Measurements from ENCODE around the gene PLEKHA6.

Gene PLEKHA6

GRCh38 chr1:204188959-204189639, 170.6 kb downstream of the PLEKHA6 start:
- Histone ChIP-seq H3K9me2 (replicated peaks; ENCODE audit: control insufficient read depth, low read length) (no peaks in the 10 kb centered on the region), H3K27ac (ENCODE audit: low read depth, low read length) (no peak overlapping the region), H3K4me1 (ENCODE audit: control insufficient read depth, low read length) (no peaks in the 10 kb centered on the region), H3K79me2 (ENCODE audit: control insufficient read depth, low read length) (no peaks in the 10 kb centered on the region), H3K4me2 (ENCODE audit: low read length) (no peak overlapping the region), H3K27me3 (ENCODE audit: control insufficient read depth, low read length) (peaks cover 56% of the 10 kb centered on the region), H3K36me3 (ENCODE audit: control insufficient read depth, low read length) (no peaks in the 10 kb centered on the region), H3F3A (ENCODE audit: control insufficient read depth, insufficient read depth) (no peaks in the 10 kb centered on the region), H4K20me1 (ENCODE audit: control insufficient read depth, insufficient read depth, low read depth, low read length) (no peaks in the 10 kb centered on the region), H3K4me3 (ENCODE audit: low read length) (no peak overlapping the region), H3K9me3 (ENCODE audit: control insufficient read depth, insufficient read depth, low read length) (no peaks in the 10 kb centered on the region)
- TF ChIP-seq EZH2phosphoT487 (IDR thresholded peaks at IDR 0.05; ENCODE audit: borderline replicate concordance, low read length) (no peak), CTCF (IDR thresholded peaks at IDR 0.05; ENCODE audit: low read depth, low read length, poor library complexity, severe bottlenecking) (no peak)

- Histone ChIP-seq H3K4me1 (ENCODE audit: control insufficient read depth, low read length) (no peaks in the 10 kb centered on the region), H3K9me2 (replicated peaks; ENCODE audit: control insufficient read depth, low read length) (no peaks in the 10 kb centered on the region), H3K4me2 (ENCODE audit: low read length) (no peak overlapping the region), H3K36me3 (ENCODE audit: control insufficient read depth, low read length) (no peaks in the 10 kb centered on the region), H3K79me2 (ENCODE audit: control insufficient read depth, low read length) (no peaks in the 10 kb centered on the region), H3F3A (ENCODE audit: control insufficient read depth, insufficient read depth) (no peaks in the 10 kb centered on the region), H3K27ac (ENCODE audit: low read depth, low read length) (no peak overlapping the region), H3K9me3 (ENCODE audit: control insufficient read depth, insufficient read depth, low read length) (no peaks in the 10 kb centered on the region), H3K27me3 (ENCODE audit: control insufficient read depth, low read length) (peaks cover 39% of the 10 kb centered on the region), H3K4me3 (ENCODE audit: low read length) (no peak overlapping the region), H4K20me1 (ENCODE audit: control insufficient read depth, insufficient read depth, low read depth, low read length) (no peaks in the 10 kb centered on the region)
- TF ChIP-seq EZH2phosphoT487 (IDR thresholded peaks at IDR 0.05; ENCODE audit: borderline replicate concordance, low read length) (no peak), CTCF (IDR thresholded peaks at IDR 0.05; ENCODE audit: low read depth, low read length, poor library complexity, severe bottlenecking) (no peak)
Observed at GRCh38 chr1:204186597-204186996, 173.1 kb downstream of the PLEKHA6 start.

- Histone ChIP-seq H3K27me3 (ENCODE audit: control insufficient read depth, low read length) (peaks cover 6% of the 10 kb centered on the region; the same call in 1 of the 2 replicates), H3K4me1 (ENCODE audit: control insufficient read depth, low read length) (no peaks in the 10 kb centered on the region), H3K27ac (ENCODE audit: low read depth, low read length) (no peak overlapping the region), H3K4me3 (ENCODE audit: low read length) (no peak overlapping the region), H3K9me3 (ENCODE audit: control insufficient read depth, insufficient read depth, low read length) (no peaks in the 10 kb centered on the region), H4K20me1 (ENCODE audit: control insufficient read depth, insufficient read depth, low read depth, low read length) (no peaks in the 10 kb centered on the region), H3F3A (ENCODE audit: control insufficient read depth, insufficient read depth) (no peaks in the 10 kb centered on the region), H3K9me2 (replicated peaks; ENCODE audit: control insufficient read depth, low read length) (no peaks in the 10 kb centered on the region), H3K4me2 (ENCODE audit: low read length) (no peak overlapping the region), H3K36me3 (ENCODE audit: control insufficient read depth, low read length) (no peaks in the 10 kb centered on the region), H3K79me2 (ENCODE audit: control insufficient read depth, low read length) (no peaks in the 10 kb centered on the region)
- TF ChIP-seq EZH2phosphoT487 (IDR thresholded peaks at IDR 0.05; ENCODE audit: borderline replicate concordance, low read length) (no peak), CTCF (IDR thresholded peaks at IDR 0.05; ENCODE audit: low read depth, low read length, poor library complexity, severe bottlenecking) (no peak)
Observed at GRCh38 chr1:204181116-204181515, 178.6 kb downstream of the PLEKHA6 start.

Measured in DOHH2 (cell line).